ENCODE results near the gene GPR162.

The GPR162 gene

DNA sequence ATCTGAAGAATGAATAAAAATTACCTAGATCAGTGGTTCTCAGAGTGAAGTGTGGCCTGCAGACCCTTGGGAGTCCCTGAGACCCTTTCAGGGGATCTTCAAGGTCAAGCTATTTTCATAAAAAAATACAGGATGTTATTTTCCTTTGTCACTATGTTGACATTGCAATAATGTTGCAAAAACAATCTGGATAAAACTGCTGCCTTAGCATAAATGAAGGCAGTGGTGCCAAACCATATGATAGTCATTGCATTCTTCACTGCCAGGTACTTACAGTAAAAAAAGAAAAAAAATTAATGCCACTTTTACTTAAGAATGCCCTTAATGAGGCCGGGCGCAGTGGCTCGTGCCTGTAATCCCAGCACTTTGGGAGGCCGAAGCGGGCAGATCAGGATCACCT lies 34.3 kb upstream of the GPR162 start:
- DNase-seq (ENCODE audit: low read depth, low spot score) = no peak
- Histone ChIP-seq H3K27ac (ENCODE audit: low read length) (no peak overlapping the region), H3K4me3 (ENCODE audit: low read length) (no peak overlapping the region), H3K36me3 (ENCODE audit: control insufficient read depth, insufficient read depth, low read length) (no peaks in the 10 kb centered on the region), H3K9me3 (ENCODE audit: control insufficient read depth, insufficient read depth, low read length) (no peaks in the 10 kb centered on the region), H3K27me3 (ENCODE audit: control insufficient read depth, insufficient read depth, low read length) (no peaks in the 10 kb centered on the region), H3K4me1 (ENCODE audit: control insufficient read depth, insufficient read depth, low read length) (no peaks in the 10 kb centered on the region)
- WGBS (ENCODE audit: insufficient coverage, insufficient read length) = no CpG with 5 or more reads among the region's 5 CpGs

DNA sequence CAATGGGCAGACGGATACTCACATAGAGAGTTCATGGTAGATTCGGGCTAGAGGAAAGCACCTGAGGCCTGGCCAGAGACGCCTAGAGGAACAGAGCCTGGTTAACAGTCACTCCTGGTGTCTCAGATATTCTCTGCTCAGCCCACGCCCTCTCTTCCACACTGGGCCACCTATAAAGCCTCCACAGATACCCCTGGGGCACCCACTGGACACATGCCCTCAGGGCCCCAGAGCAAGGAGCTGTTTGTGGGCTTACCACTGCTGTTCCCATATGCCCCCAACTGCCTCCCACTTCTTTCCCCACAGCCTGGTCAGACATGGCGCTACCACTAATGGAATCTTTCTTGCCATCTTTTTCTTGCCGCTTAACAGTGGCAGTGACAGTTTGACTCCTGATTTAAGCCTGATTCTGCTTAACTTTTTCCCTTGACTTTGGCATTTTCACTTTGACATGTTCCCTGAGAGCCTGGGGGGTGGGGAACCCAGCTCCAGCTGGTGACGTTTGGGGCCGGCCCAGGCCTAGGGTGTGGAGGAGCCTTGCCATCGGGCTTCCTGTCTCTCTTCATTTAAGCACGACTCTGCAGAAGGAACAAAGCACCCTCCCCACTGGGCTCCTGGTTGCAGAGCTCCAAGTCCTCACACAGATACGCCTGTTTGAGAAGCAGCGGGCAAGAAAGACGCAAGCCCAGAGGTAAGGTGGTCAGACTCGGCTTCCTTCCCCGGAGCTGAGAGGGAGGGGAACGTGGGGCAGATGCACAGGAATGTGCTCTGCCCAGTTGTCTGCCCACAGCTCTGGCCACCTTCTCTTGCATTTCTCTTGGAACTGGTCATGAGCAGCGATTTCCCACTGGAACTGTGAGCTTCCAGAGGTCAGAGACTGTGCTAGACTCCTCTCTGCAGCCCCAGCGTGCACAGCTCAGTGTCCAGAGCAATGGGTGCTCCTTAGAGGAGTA lies 32.4 kb upstream of the GPR162 start, which contains the start of gene CD4:
Gene CD4 (plus strand): TSS at position 557 of the 953 bp plus-strand sequence. CDS start 10,611 bp downstream, outside the sequence.
- Histone ChIP-seq H3K36me3 (ENCODE audit: control insufficient read depth, insufficient read depth, low read length) (no peaks in the 10 kb centered on the region), H3K4me3 (ENCODE audit: low read length) (no peak within 1 kb of the TSS), H3K27ac (ENCODE audit: low read length) (no peak within 1 kb of the TSS), H3K9me3 (ENCODE audit: control insufficient read depth, insufficient read depth, low read length) (no peaks in the 10 kb centered on the region), H3K27me3 (ENCODE audit: control insufficient read depth, insufficient read depth, low read length) (no peaks in the 10 kb centered on the region), H3K4me1 (ENCODE audit: control insufficient read depth, insufficient read depth, low read length) (no peaks in the 10 kb centered on the region)
- DNase-seq (ENCODE audit: low read depth, low spot score) = no peak
- no CpG with 5 or more reads among the region's 18 CpGs for WGBS (ENCODE audit: insufficient coverage, insufficient read length)

DNA sequence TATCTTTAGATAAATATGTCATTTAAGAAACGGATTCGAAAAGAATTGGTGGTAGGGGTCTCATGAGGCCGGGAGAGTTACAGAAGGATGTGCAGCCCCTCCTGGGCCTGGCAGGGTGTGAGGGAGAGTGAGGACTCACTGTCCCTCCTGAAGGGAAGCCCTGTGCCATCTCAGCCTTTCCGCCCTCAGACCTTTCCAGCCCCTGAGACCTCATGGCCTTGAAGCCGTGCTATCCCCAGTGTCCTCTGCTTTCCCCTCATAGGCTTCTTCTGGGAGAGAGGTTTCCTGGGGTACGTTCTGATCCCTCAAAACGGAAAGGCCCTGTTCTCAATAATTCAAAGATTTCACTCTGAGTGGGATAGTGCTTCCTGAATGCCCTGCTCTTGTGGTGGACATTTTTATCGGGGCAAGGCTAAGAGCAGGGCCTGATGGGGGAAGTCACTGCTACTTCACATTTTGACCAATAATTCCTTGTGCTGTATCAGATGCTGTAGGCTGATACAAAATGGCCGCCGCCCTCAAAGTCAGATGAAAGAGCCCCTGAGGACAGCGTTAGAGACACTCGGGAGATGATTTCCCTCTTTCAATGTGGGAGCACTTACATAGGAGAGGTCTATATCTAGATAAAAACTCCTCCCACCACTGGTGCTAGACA lies 31.0 kb upstream of the GPR162 start:
- WGBS (ENCODE audit: insufficient coverage, insufficient read length) = no CpG with 5 or more reads among the region's 12 CpGs
- no peaks in the 10 kb centered on the region for H3K27me3 ChIP-seq (ENCODE audit: control insufficient read depth, insufficient read depth, low read length)
- H3K4me3 ChIP-seq (ENCODE audit: low read length) = no peak overlapping the region
- no peaks in the 10 kb centered on the region for H3K36me3 ChIP-seq (ENCODE audit: control insufficient read depth, insufficient read depth, low read length)
- H3K9me3 ChIP-seq (ENCODE audit: control insufficient read depth, insufficient read depth, low read length) = no peaks in the 10 kb centered on the region
- no peak overlapping the region for H3K27ac ChIP-seq (ENCODE audit: low read length)
- H3K4me1 ChIP-seq (ENCODE audit: control insufficient read depth, insufficient read depth, low read length) = no peaks in the 10 kb centered on the region
- no peak for DNase-seq (ENCODE audit: low read depth, low spot score)

DNA sequence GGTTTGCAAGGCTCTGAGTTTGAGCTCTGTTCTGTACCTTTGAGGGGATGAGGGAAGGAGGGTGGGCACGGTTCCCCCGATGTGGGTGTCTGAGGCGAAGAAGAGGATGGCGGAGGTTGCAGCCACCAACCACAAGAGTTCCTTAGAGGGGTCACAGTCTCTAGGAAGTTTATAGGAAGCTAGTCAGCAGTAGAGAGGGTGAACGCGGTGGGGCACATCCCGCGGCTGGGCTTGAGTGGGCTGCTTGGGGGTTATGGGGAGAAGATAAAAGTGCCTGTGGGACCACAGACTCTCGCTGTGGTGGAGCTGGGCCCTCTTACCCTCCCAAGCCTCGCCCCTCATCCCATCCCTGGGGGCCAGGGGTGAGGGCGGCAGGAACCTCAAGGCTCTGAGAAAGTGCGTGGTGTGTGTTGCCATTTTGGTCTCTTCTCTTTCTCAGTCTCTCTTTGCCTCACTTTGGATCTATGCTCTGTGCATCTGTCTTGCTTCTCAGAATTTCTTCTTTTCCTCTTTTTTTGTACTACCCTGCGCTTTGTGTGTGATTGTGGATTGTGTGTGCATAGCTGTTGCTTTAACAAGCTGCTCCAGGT lies 29.6 kb upstream of the GPR162 start:
- no peaks in the 10 kb centered on the region for H3K9me3 ChIP-seq (ENCODE audit: control insufficient read depth, insufficient read depth, low read length)
- no peak overlapping the region for H3K4me3 ChIP-seq (ENCODE audit: low read length)
- no peaks in the 10 kb centered on the region for H3K27me3 ChIP-seq (ENCODE audit: control insufficient read depth, insufficient read depth, low read length)
- H3K27ac ChIP-seq (ENCODE audit: low read length) = no peak overlapping the region
- DNase-seq (ENCODE audit: low read depth, low spot score) = no peak
- WGBS (ENCODE audit: insufficient coverage, insufficient read length) = no CpG with 5 or more reads among the region's 13 CpGs
- H3K36me3 ChIP-seq (ENCODE audit: control insufficient read depth, insufficient read depth, low read length) = no peaks in the 10 kb centered on the region
- peaks cover under 1% of the 10 kb centered on the region; the same call in 1 of the 2 replicates for H3K4me1 ChIP-seq (ENCODE audit: control insufficient read depth, insufficient read depth, low read length)

DNA sequence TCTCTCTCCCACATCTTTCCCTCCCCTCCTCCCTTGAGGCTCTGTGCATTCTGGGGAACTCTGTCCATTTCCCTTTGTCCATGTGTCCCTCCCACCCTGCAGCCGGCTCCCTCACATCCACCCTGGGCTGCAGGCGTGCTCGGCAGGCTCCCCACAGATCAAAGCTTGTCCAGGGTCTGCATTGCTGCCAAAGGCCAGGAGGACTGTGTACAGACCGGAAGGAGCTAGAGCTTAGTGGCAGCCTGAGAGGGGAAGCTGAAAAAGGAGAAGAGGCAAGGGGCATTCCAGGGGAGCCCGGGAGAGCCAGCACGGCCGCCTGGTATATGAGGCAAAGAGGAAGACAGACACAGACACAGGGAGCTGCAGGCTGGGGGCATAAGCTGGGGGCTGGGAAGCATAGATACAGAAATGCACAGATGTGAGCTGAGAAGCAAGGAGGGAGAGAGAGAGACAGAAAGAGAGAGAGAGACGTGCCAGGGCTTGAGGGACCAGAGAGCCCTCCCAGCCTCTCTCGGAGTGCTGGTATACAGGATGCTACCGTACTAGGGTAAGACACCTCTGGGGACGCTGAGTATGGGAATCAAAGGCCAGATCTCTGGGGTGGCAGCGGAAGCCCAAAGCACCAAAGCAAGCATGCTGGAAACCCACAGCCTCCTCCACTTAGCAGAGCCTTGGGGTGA lies 29.0 kb upstream of the GPR162 start:
- Histone ChIP-seq H3K9me3 (ENCODE audit: control insufficient read depth, insufficient read depth, low read length) (no peaks in the 10 kb centered on the region), H3K4me1 (ENCODE audit: control insufficient read depth, insufficient read depth, low read length) (peaks cover 1% of the 10 kb centered on the region; the same call in 1 of the 2 replicates), H3K4me3 (ENCODE audit: low read length) (no peak overlapping the region), H3K36me3 (ENCODE audit: control insufficient read depth, insufficient read depth, low read length) (no peaks in the 10 kb centered on the region), H3K27ac (ENCODE audit: low read length) (no peak overlapping the region), H3K27me3 (ENCODE audit: control insufficient read depth, insufficient read depth, low read length) (no peaks in the 10 kb centered on the region)
- WGBS (ENCODE audit: insufficient coverage, insufficient read length) = no CpG with 5 or more reads among the region's 12 CpGs
- no peak for DNase-seq (ENCODE audit: low read depth, low spot score)

DNA sequence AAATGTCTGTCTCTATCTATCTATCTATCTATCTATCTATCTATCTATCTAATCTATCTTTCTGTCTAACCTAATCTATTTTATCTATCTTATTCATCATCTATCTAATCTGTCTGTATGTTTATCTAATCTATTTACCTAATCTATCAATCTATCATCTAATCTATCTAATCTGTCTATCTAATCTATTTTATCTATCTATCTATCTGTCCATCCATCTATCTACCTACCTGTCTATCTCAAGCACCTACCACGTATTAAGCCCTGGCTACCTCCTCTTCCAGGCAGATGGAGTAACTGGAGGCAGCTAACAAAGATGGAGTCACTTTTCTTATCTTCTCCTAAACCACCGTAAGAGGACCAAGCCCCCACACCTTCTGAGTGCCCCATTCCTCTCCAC lies 26.5 kb upstream of the GPR162 start:
- H3K4me3 ChIP-seq (ENCODE audit: low read length) = no peak overlapping the region
- DNase-seq (ENCODE audit: low read depth, low spot score) = no peak
- H3K9me3 ChIP-seq (ENCODE audit: control insufficient read depth, insufficient read depth, low read length) = no peaks in the 10 kb centered on the region
- H3K4me1 ChIP-seq (ENCODE audit: control insufficient read depth, insufficient read depth, low read length) = peaks cover 1% of the 10 kb centered on the region; the same call in 1 of the 2 replicates
- no peaks in the 10 kb centered on the region for H3K27me3 ChIP-seq (ENCODE audit: control insufficient read depth, insufficient read depth, low read length)
- no CpG with 5 or more reads among the region's 2 CpGs for WGBS (ENCODE audit: insufficient coverage, insufficient read length)
- no peaks in the 10 kb centered on the region for H3K36me3 ChIP-seq (ENCODE audit: control insufficient read depth, insufficient read depth, low read length)
- no peak overlapping the region for H3K27ac ChIP-seq (ENCODE audit: low read length)

DNA sequence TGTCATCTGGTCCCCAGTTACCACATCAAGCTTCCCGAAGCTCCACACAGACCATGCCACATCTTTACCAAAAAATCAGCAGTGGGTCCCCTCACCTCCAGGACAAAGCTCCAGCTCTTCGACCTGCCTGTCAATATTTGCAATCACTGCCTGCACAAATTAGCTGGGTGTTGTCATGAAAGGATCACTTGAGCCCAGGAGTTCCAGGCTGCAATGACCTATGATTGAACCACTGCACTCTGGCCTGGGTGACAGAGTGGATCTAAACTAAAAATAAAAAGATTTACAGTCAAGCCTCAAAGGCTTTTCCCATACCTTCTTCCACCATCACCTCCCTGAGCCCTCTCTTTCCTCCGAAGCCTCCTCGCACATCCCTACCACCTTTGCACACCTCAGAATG lies 25.0 kb upstream of the GPR162 start:
- no peaks in the 10 kb centered on the region for H3K9me3 ChIP-seq (ENCODE audit: control insufficient read depth, insufficient read depth, low read length)
- DNase-seq (ENCODE audit: low read depth, low spot score) = no peak
- no CpG with 5 or more reads among the region's 4 CpGs for WGBS (ENCODE audit: insufficient coverage, insufficient read length)
- no peak overlapping the region for H3K4me3 ChIP-seq (ENCODE audit: low read length)
- no peaks in the 10 kb centered on the region for H3K27me3 ChIP-seq (ENCODE audit: control insufficient read depth, insufficient read depth, low read length)
- H3K36me3 ChIP-seq (ENCODE audit: control insufficient read depth, insufficient read depth, low read length) = no peaks in the 10 kb centered on the region
- no peak overlapping the region for H3K27ac ChIP-seq (ENCODE audit: low read length)
- H3K4me1 ChIP-seq (ENCODE audit: control insufficient read depth, insufficient read depth, low read length) = peaks cover 1% of the 10 kb centered on the region; the same call in 1 of the 2 replicates

DNA sequence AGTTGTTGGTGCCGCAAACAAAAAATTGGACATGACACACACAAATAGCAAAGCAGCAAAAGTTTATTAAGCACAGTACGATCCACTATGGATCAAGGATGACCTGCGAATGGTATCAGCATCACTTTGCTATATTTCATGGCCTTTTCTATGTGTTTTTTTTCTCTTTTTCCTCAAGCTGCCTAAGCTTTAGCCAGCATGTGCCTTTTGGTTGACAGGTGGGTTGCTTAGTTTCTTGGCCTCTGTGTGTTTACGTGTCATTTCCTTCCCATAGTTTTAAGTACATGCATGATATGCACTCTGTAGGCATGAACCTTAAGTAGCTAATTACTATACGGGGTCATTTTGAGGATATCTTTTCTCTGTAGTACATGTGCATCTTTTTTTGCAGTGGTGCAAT lies 22.5 kb upstream of the GPR162 start:
- no peak for DNase-seq (ENCODE audit: low read depth, low spot score)
- Histone ChIP-seq H3K36me3 (ENCODE audit: control insufficient read depth, insufficient read depth, low read length) (no peaks in the 10 kb centered on the region), H3K27me3 (ENCODE audit: control insufficient read depth, insufficient read depth, low read length) (no peaks in the 10 kb centered on the region), H3K4me3 (ENCODE audit: low read length) (no peak overlapping the region), H3K4me1 (ENCODE audit: control insufficient read depth, insufficient read depth, low read length) (peaks cover 1% of the 10 kb centered on the region; the same call in 1 of the 2 replicates), H3K27ac (ENCODE audit: low read length) (no peak overlapping the region), H3K9me3 (ENCODE audit: control insufficient read depth, insufficient read depth, low read length) (no peaks in the 10 kb centered on the region)
- WGBS (ENCODE audit: insufficient coverage, insufficient read length) = no CpG with 5 or more reads among the region's 5 CpGs

DNA sequence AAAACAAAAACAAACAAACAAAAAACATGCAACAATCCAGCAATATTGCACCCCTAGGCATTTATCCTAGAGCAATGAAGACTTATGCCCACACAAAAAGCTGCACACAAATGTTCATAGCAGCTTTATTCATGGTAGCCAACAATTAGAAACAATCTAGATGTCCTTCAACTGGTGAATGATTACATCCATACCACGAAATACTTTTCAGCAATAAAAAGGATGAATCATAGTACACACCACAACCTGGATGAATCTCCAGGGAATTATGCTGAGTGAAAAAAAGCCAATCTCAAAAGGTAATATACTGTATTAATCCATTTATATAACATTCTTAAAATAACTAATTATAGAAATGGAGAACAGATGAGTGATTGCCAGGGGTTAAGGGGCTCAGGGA lies 14.5 kb upstream of the GPR162 start:
- Histone ChIP-seq H3K4me3 (ENCODE audit: low read length) (no peak overlapping the region), H3K27me3 (ENCODE audit: control insufficient read depth, insufficient read depth, low read length) (no peaks in the 10 kb centered on the region), H3K4me1 (ENCODE audit: control insufficient read depth, insufficient read depth, low read length) (no peaks in the 10 kb centered on the region), H3K9me3 (ENCODE audit: control insufficient read depth, insufficient read depth, low read length) (no peaks in the 10 kb centered on the region), H3K27ac (ENCODE audit: low read length) (no peak overlapping the region), H3K36me3 (ENCODE audit: control insufficient read depth, insufficient read depth, low read length) (no peaks in the 10 kb centered on the region)
- no CpG with 5 or more reads among the region's 1 CpG for whole genome bisulfite sequencing (ENCODE audit: insufficient coverage, insufficient read length)
- no peak for DNase-seq (ENCODE audit: low read depth, low spot score)

DNA sequence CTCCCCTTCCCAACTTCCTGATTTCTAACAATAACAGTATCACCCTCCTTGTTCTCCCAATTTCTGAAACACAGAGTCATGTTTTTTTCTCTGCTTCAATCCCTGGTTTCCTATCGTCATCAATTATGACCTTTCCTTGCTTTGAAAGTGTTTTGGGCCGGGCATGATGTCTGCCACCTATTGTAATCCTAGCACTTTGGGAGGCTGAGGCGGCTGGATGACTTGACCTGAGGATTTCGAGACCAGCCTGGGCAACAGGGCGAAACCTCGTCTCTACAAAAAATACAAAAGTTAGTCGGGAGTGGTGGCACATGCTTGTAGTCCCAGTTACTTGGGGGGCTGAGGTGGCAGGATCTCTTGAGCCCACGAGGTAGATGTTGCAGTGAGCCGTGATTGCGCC lies 12.6 kb upstream of the GPR162 start:
- H3K4me1 ChIP-seq (ENCODE audit: control insufficient read depth, insufficient read depth, low read length) = no peaks in the 10 kb centered on the region
- H3K27me3 ChIP-seq (ENCODE audit: control insufficient read depth, insufficient read depth, low read length) = no peaks in the 10 kb centered on the region
- no peaks in the 10 kb centered on the region for H3K36me3 ChIP-seq (ENCODE audit: control insufficient read depth, insufficient read depth, low read length)
- WGBS (ENCODE audit: insufficient coverage, insufficient read length) = no CpG with 5 or more reads among the region's 10 CpGs
- no peaks in the 10 kb centered on the region for H3K9me3 ChIP-seq (ENCODE audit: control insufficient read depth, insufficient read depth, low read length)
- H3K27ac ChIP-seq (ENCODE audit: low read length) = no peak overlapping the region
- DNase-seq (ENCODE audit: low read depth, low spot score) = no peak
- no peak overlapping the region for H3K4me3 ChIP-seq (ENCODE audit: low read length)

All from iPS DF 6.9 (cell line).